ENCODE measurements around the gene ADNP2.

ADNP2 gene, protein sequence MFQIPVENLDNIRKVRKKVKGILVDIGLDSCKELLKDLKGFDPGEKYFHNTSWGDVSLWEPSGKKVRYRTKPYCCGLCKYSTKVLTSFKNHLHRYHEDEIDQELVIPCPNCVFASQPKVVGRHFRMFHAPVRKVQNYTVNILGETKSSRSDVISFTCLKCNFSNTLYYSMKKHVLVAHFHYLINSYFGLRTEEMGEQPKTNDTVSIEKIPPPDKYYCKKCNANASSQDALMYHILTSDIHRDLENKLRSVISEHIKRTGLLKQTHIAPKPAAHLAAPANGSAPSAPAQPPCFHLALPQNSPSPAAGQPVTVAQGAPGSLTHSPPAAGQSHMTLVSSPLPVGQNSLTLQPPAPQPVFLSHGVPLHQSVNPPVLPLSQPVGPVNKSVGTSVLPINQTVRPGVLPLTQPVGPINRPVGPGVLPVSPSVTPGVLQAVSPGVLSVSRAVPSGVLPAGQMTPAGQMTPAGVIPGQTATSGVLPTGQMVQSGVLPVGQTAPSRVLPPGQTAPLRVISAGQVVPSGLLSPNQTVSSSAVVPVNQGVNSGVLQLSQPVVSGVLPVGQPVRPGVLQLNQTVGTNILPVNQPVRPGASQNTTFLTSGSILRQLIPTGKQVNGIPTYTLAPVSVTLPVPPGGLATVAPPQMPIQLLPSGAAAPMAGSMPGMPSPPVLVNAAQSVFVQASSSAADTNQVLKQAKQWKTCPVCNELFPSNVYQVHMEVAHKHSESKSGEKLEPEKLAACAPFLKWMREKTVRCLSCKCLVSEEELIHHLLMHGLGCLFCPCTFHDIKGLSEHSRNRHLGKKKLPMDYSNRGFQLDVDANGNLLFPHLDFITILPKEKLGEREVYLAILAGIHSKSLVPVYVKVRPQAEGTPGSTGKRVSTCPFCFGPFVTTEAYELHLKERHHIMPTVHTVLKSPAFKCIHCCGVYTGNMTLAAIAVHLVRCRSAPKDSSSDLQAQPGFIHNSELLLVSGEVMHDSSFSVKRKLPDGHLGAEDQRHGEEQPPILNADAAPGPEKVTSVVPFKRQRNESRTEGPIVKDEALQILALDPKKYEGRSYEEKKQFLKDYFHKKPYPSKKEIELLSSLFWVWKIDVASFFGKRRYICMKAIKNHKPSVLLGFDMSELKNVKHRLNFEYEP

DNA sequence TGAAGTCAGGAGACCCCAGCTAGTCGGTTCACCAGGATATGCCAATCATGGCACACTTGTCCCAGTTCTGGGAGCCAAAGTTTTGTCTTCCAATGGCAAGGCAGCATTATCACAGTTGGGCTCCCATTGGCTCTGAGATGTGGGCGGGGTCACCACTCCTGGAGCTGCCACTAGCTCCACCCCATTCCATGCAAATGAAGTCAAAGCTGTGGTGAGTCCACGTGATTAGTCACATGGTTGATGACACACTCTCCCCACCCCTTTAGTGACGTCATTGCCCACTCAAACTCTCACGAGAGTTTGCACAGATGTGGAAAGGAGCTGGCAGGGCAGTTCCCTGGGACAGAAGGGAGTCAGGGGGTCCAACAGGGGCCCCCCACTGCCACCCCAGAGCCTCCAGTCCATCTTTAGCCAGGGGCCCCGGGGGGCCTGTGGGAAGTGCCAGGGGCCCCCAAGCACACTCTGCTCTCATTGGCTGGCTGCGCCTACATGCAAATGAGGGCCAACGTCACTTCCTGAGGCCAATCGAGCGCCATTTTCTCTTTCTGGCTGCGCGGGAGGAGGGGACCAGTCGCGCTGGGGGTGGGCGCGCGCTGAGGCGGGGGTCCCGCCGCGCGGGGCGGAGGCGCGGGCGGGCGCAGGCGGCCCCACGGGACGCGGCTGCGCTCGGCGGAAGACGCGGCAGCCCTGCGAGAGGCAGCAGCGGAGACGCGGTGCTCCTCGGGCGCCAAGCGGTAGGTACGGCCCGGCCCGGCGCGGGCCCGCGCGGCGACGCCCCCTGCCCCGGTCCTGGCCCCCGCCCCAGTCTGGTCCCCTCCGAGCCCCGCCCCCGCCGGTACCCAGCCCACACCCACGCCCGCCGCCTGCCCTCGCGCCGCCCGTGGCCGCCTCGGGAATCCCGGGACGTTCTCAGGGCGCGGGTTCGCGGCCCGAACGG, at the start of gene ADNP2:
Gene ADNP2, plus strand, starts transcription at position 524 of the 937 bp plus-strand sequence. CDS start 8,281 bp downstream, outside the sequence.
- DNase-seq (ENCODE audit: low spot score): peak; percentile 97

DNA sequence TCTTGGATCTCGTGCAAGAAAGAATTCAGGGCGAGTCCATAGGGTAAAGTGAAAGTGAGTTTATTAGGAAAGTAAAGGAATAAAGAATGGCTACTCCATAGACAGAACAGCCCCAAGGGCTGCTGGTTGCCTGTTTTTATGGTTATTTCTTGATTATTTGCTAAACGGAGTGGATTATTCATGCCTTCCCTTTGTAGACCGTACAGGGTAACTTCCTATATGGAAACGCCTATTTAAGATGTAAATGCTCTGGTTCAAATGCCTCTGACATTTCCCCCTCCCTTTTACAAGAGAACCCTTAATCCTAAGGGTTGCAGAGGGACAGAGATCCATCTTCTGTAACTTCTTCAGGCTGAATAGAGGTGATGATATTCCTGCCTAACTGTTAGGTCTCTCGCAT, 49.1 kb upstream of the ADNP2 start:
- no peak for DNase-seq (ENCODE audit: low spot score)

DNA sequence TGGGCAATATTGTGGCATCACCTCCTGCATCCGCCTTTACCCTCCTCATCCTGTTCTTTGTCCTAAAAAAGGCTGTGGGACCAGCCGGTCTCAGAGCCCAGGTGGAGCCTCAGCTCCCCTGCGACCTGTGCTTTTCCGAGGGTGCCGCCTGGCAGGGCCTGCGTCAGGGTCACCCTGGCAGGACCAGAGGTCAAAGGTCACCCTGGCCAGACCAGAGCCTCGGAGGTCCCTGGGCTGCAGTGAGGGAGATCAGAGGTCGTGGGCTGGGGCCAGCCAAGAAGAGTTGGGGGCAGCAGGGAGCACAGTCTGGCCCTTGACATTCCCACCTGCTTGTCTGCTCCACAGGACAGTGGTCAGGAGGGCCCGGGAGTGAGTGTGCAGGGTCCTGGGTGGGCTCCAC, 43.4 kb upstream of the ADNP2 start:
- no peak for DNase-seq (ENCODE audit: low spot score)

DNA sequence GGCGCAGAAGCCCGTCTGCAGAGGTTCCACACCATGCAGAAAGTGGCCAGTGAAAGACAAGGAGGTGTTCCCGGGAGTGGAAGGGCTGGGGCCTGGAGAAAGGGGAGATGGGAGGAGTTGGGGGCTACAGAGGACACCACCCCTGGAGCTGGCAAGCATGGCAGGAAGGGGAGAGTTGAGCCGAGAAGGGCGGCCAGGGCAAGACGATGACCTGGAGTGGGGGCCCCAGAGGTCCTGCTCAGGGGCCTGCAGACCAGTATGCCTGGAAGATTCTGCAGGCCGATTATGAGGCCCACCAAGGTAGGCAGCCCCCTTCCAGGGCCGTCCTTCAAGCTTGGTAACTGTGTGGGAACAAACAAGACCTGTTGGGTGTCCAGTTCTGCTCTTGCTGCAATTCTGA, 41.7 kb upstream of the ADNP2 start:
- no peak for DNase-seq (ENCODE audit: low spot score)

DNA sequence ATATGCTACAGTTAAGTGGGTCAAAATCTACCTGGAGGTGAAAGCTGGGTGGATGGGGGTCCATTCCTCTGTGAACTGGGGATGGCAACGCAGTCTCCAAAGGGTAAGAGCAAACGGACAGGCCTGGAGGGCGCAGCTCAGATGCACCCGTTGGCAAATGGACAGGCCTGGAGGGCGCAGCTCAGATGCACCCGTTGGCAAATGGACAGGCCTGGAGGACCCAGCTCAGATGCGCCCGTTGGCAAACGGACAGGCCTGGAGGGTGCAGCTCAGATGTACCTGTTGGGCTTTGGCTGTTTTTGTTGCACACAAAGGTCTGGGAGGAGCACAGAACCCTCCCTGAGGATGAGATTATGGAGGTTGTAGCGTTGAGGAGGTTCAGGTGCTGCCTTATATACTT, 41.2 kb upstream of the ADNP2 start:
- no peak for DNase-seq (ENCODE audit: low spot score)

DNA sequence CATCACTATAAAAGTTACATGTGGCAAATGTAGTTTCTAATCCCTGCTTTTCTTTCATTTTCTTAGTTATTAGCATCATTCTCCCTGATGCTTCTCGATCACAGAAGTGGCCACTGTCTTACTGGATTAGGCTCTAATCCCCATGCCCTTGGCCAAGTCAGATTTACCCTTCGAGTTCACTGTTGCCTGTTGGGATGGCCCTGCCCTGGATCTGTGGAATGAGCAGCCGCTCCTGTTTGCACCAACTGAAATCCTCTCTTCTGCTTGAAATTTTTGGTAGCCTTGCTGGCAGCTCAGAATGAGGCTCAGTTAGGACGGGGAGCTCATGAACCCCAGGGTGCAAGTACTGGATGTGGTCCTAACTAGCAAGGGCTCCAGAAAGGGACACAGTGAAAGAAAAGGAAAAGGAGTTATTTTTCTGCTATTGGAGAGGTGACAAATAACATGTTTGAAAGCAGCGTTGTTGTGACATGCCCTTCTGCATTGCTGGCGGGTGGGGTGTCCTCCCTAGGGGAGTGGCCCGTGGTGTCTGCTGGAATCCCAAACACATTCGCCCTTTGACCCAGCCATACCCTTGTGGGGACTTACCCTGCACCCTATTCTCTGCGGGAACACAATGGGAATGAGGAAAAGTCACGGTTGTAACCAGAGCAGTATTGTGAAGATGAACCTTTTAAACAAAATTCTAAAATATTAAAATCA, 40.3 kb upstream of the ADNP2 start:
- DNase-seq (ENCODE audit: low spot score): no peak

DNA sequence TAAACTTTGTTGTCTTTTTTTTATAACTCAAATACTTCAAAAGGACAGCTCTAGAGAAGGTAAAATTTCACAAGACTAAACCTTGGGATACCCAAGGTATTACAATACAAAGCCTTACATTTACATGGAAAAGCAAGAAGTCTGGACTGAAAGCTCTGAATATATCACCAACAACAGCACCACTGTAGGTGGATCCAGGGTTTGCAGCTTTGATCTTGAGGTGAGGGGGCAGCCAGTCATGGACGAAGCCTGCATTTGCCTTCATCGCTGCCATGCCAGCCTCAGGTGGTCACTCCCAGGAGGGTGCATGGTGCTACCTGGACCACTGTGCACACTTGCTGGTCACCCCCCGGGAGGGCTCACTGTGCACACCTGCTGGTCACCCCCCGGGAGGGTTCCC, 38.2 kb upstream of the ADNP2 start:
- no peak for DNase-seq (ENCODE audit: low spot score)

DNA sequence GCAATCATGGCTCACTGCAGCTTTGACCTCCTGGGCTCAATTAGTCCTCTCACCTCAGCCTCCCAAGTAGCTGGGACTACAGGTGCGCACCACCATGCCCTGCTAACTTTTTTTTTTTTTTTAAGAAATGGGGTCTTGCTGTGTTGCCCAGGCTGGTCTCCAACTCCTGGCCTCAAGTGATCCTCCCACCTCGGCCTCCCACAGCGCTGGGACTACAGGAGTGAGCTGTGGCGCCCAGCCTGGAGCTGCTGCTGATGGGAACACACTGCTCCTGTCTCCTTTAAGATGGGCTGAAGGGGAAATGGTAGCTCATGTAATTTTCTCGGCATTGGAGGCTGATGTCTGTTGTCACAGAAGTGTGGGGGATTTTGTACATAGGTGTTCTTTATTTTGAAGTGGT, 34.9 kb upstream of the ADNP2 start:
- DNase-seq (ENCODE audit: low spot score): no peak

DNA sequence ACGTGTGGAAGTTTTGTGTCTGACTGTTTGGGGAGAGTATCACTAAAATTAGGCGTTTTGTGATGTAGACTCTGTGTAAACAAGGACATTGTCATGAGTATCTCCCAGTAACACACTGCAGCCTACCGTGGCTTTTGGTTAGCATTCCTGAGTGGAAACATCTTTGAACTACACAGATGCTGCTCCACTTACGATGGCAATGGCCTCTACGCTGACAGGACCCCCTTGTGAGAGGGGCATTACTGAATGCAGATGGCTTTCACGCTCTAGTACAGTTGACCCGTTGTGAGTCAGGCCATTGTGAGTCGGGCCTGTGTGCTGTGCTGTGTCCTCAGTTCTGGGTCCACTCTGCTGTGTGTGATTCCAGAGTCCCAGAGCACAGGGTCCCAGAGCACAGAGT, 34.4 kb upstream of the ADNP2 start:
- no peak for DNase-seq (ENCODE audit: low spot score)

DNA sequence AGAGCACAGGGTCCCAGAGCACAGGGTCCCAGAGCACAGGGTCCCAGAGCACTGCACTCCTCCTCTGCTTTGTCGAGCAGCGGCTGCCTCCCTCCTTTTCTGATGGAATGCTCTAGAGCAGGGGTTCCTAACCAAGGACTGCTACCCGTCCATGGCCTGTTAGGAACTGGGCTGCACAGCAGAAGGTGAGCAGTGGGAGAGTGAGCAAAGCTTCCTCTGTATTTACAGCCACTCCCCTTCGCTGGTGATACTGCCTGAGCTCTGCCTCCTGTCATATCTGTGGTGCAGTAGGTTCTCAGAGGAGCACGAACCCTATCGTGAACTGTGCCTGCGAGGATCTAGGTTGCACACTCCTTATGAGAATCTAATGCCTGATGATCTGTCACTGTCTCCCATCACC, 33.1 kb upstream of the ADNP2 start:
- DNase-seq (ENCODE audit: low spot score): no peak

DNA sequence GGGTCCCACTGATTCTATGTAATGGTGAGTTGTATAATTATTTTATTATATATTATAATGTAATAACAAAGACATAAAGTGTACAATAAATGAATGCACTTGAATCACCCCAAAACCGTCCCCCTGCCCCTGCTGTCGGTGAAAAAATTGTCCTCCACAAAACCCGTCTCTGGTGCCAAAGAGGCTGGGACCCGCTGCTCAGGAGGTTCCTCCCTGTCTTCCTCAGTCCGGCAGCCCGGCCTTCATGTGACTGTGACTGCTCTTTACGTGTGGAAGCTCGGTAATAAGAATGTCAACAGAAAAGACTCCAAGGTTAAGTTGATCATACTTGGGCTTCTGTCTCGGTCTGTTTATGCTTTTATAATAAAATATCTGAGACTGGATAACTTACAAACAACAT, 32.7 kb upstream of the ADNP2 start:
- no peak for DNase-seq (ENCODE audit: low spot score)

DNA sequence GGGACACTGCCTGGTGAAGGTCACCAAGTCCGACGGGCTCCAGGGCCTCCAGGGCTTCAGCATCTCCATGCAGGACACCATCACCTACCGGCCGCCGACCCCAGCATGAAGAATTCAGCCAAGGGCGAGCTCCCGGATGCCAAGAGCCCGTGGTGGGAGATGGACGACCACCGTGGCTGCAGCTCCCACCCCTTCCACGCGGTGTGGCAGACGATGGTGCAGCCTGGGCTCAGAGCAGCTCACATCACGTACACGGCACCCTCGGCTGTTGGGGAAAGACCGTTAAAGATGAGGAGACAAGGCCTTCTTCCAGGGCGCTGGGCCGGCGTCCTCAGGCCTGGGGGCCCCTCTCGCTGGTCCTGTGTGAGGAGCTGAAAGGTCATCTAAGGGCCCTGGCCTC, 31.2 kb upstream of the ADNP2 start:
- no peak for DNase-seq (ENCODE audit: low spot score)

DNA sequence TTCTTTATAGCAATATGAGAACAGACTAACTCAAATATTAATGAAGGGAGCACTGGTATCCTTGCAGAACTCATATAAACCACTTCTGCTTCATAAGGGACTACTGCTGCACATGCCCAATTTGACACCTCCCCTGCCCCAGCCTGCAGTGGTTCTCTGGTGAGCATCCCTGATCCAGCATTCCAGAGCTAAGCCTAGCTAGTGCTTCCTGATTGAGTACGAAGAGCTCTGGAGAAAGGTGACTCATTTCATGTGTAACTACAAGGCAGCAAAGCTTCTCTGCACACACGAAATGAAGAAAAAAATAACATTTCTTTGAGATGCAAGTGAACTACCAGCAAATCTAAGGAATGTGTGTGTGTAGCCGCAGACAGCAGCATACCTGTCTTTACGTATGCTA, 22.8 kb upstream of the ADNP2 start:
- DNase-seq (ENCODE audit: low spot score): no peak

DNA sequence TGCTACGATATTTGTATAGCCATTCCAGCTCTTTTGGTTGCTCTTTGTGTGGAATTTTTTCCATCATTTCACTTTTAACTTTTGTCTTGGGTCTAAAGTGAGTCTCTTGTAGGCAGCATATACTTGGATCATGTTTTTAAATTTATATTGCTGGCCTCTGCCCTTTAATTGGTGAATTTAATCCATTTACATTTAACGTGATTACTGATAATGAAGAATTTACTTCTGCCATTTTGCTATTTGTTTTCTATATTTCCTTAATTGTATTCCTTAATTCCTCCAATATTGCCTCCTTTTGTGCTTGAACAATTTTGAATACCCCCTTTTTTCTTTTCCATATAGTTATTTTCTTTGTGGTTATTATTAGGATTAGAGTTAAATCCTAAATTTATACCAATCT, 21.0 kb upstream of the ADNP2 start:
- DNase-seq (ENCODE audit: low spot score): no peak

DNA sequence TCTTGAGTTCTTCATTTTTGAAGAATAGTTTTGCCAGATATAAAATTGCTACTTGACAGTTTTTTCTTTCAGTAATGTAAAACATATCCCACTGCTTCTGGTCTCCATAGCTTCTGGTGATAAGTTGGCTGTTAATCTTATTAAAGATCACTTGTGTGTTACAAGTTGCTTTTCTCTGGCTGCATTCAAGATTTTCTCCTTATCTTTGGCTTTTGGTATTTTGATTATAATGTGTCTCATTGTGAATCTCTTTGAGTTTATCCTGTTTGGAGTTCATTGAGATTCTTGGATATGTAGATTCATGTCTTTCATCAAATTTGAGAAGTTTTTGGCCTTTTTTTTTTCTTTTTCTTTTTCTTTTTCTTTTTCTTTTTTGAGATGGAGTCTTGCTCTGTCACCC, 20.2 kb upstream of the ADNP2 start:
- DNase-seq (ENCODE audit: low spot score): no peak

DNA sequence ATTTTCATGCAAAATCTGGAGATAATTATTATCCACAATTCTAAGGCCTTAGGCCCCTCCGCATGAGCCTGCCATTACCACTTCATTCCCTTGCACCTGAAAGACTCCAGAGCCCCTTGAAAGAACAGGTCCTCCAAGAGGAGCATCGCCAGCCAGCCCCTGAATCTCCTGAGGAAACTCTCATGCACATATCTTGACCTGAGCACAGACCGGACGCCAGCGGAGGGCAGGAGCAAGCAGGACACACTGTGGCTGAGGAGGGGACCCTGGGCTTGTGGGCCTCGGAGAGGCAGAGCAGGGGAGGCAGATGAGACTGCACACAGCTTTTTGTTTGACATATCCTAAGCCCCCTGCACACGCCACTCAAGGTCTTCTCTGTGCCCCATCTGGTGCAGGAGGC, 13.6 kb upstream of the ADNP2 start:
- DNase-seq (ENCODE audit: low spot score): no peak

DNA sequence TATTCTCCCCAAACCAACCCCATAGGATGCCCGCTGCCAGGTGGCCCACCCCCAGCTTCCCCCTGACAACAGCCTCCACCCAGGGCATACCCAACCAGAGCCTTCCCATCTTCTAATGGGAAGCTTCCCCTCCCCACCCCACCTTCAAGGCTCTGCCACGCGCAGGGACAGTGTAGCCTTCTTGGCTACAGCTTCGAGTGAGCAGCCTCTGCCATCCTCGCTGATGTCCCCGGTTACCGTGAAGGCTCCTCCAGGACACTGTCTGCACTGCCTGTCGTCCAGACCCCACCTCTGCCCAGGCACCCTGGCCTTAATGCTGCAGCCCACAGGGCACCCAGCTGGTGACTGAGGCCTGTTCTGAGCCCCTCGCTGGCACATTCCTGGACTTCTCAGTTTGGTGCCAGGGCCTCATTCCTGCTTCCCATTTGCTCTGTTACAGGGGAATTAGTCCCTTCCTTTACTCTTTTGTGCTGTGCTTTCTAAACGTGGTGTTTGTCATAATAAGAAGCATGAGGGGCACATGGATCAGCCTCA, 13.0 kb upstream of the ADNP2 start:
- DNase-seq (ENCODE audit: low spot score): no peak

DNA sequence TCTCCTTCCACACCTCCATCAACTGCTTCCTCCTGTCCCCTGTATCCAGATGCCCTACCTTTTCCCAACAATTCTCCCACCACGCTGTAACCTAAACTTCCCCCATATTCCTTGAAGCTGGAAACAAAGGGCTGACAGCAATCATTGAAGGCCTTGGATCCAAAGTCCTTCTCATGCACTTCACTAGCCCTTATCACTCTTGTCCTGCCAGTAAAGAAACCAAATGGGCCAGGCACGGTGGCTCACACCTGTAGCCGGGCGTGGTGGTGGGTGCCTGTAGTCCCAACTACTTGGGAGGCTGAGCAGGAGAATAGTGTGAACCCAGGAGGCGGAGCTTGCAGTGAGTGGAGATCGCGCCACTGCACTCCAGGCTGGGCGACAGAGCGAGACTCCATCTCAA, 11.9 kb upstream of the ADNP2 start:
- no peak for DNase-seq (ENCODE audit: low spot score)

DNA sequence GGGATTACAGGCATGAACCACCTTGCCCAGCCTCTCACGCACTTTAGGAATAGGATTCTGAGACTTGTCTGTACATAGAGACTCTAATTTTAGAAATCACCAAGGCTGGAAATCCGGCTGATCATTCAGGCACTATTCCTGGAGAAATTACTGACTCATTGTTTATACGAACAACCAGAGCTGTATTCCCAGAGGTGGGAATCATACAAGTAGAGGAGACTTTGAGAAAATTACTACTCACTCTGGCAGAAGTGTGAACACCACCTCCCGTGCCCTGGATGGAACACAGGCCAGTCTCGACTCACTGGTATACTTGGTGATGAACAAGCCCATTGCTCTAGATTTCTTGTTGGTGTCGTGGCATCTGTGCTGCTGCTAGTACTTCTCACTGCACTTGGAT, 5.8 kb upstream of the ADNP2 start:
- DNase-seq (ENCODE audit: low spot score): no peak

DNA sequence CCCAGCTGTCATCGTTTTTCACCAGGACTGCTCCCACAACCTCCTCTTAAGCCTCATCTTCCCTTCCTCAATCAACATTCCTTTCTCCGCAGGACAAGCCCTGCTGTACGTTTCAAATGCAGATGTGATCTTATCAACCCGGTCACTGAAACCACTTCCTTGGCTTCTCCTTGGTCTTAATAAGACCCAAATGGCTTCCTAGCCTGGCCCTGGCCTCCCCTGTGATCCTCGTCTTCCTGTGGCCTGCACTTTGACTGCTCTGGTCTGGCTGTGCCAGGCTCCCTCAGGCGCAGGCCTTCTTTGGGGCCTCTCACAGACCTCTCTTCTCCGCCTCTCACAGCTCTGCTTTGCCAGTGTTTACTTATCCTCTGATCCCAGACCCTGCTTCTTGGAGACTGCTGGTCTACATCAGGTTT, 4.7 kb upstream of the ADNP2 start:
- DNase-seq (ENCODE audit: low spot score): no peak

Measured in hematopoietic multipotent progenitor cell treated with erythropoietin and hydrocortisone succinate and interleukin-3 and kit ligand, for 17 days (in vitro differentiated cells).